HCT116 (cell line): ENCODE data around the gene ATP6V0A1. TPM values are rescaled to one million over a fixed set of nuclear protein-coding genes. Genes with fewer than 3 reads are reported as not detected.

ENCODE experiments used
- ATAC-seq: fragments of 200-7000 bp; cut with Tn5 transposase; 2 replicates; pipeline ENCODE4 v1.9.1; 2020; ENCODE audit warnings: mild to moderate bottlenecking, moderate library complexity
- BruUV-seq: library from RNA; stranded (reverse); fragments of 400-500 nt; replicated peaks from 2 replicates; lab custom pipeline; 2021; lab: Mats Ljungman, UMichigan
- CTCF ChIA-PET: fragments of 300-600 bp; sonication (Branson Sonifier 250); formaldehyde crosslinking; loops from one replicate; lab custom pipeline; 2021; ENCODE audit warnings: antibody characterized with exemption; lab: Charles Lee
- POLR2A ChIA-PET: fragments of 300-600, 350-600 bp; sonication (Branson Sonifier 250); formaldehyde crosslinking; loops from one replicate; lab custom pipeline; 2021; ENCODE audit warnings: antibody characterized with exemption; lab: Charles Lee
- RAD21 ChIA-PET, 2 experiments: fragments of 300-600 bp; sonication (Branson Sonifier 250); formaldehyde crosslinking; loops; one replicate each; lab custom pipeline; 2023; ENCODE audit warnings: low total read pairs in 2 of 2; ENCODE audit not compliant: uncharacterized antibody in 2 of 2, unreplicated experiment in 2 of 2, low non-redundant PET in 1 of 2; lab: Charles Lee
- DNase-seq: peaks from one replicate; pipeline ENCODE4 v3.0.0-alpha.2; 2010; ENCODE audit warnings: low read depth, low spot score
- H2AFZ ChIP-seq: fragments of 200-600 bp; shearing (Covaris generic), sonication (generic); 2 replicates; pipeline ENCODE4 v1.6.1; 2017; ENCODE audit warnings: low read depth, mixed run types, mixed read lengths, antibody characterized with exemption, low read length; ENCODE audit not compliant: poor library complexity, severe bottlenecking
- H3K27ac ChIP-seq: 2 replicates; pipeline ENCODE4 v1.5.1; 2012; ENCODE audit warnings: low read depth, low read length
- H3K27me3 ChIP-seq: fragments of 200-600 bp; sonication (generic); 2 replicates; pipeline ENCODE4 v1.6.1; 2016; ENCODE audit warnings: mixed run types, low read length, mixed read lengths; ENCODE audit not compliant: insufficient read depth
- H3K36me3 ChIP-seq, 2 experiments: fragments of 200-500 bp in 1 of 2; fragments of 200-600 bp in 1 of 2; sonication (Bioruptor generic) in 1 of 2; sonication (generic) in 1 of 2; 2 replicates each; pipeline versions ENCODE4 v1.5.1 to v1.6.1; 2014 to 2016; ENCODE audit warnings: low read length in 2 of 2, inconsistent platforms in 1 of 2, mixed read lengths in 1 of 2, mixed run types in 1 of 2; ENCODE audit not compliant: insufficient read depth in 2 of 2, control insufficient read depth in 1 of 2
- H3K4me1 ChIP-seq, 2 experiments: fragments of 200-600 bp in 1 of 2; sonication (generic) in 1 of 2; 2 replicates each; pipeline versions ENCODE4 v1.5.1 to v1.6.1; 2012 to 2017; ENCODE audit warnings: low read length in 2 of 2, inconsistent platforms in 1 of 2, mild to moderate bottlenecking in 1 of 2, mixed read lengths in 1 of 2, mixed run types in 1 of 2, moderate library complexity in 1 of 2; ENCODE audit not compliant: insufficient read depth in 2 of 2, control insufficient read depth in 1 of 2
- H3K4me2 ChIP-seq: fragments of 200-600 bp; sonication (generic); 2 replicates; pipeline ENCODE4 v1.6.1; 2017; ENCODE audit warnings: mixed run types, low read length, mixed read lengths
- H3K4me3 ChIP-seq, 2 experiments: fragments of 200-600 bp in 1 of 2; sonication (generic) in 1 of 2; replicated peaks in 1 of 2; 2 replicates each; pipeline ENCODE4 v1.5.1; 2011 to 2016; ENCODE audit warnings: low read length in 2 of 2, control low read depth in 1 of 2, low read depth in 1 of 2, mild to moderate bottlenecking in 1 of 2, mixed read lengths in 1 of 2, mixed run types in 1 of 2
- H3K79me2 ChIP-seq: fragments of 200-600 bp; sonication (generic); 2 replicates; pipeline ENCODE4 v1.6.1; 2017; ENCODE audit warnings: mild to moderate bottlenecking, mixed run types, low read length, moderate library complexity, mixed read lengths; ENCODE audit not compliant: insufficient read depth
- H3K9ac ChIP-seq: fragments of 200-600 bp; sonication (generic); 2 replicates; pipeline ENCODE4 v1.6.1; 2016; ENCODE audit warnings: low read length, mixed read lengths
- H3K9me2 ChIP-seq: fragments of 200-600 bp; sonication (generic), shearing (Covaris generic); 2 replicates; pipeline ENCODE4 v1.6.1; 2017; ENCODE audit warnings: mixed run types, mild to moderate bottlenecking, moderate library complexity; ENCODE audit not compliant: insufficient read depth
- H3K9me3 ChIP-seq, 2 experiments: fragments of 200-500 bp in 1 of 2; fragments of 200-600 bp in 1 of 2; sonication (Bioruptor generic) in 1 of 2; sonication (generic) in 1 of 2; 2 replicates each; pipeline ENCODE4 v1.6.1; 2014 to 2017; ENCODE audit warnings: low read length in 2 of 2, mixed read lengths in 2 of 2, inconsistent platforms in 1 of 2, low read depth in 1 of 2, mild to moderate bottlenecking in 1 of 2, mixed run types in 1 of 2, moderate library complexity in 1 of 2; ENCODE audit not compliant: control insufficient read depth in 1 of 2, insufficient read depth in 1 of 2
- H4K20me1 ChIP-seq: fragments of 200-600 bp; sonication (generic), shearing (Covaris generic); 2 replicates; pipeline ENCODE4 v1.6.1; 2017; ENCODE audit warnings: mixed run types, mild to moderate bottlenecking, moderate library complexity; ENCODE audit not compliant: insufficient read depth
- CBX3 ChIP-seq: IDR thresholded peaks from 2 replicates; pipeline ENCODE4 v1.6.1; 2012; ENCODE audit warnings: low read depth
- CEBPB ChIP-seq: IDR thresholded peaks from 2 replicates; pipeline ENCODE4 v1.6.1; 2012; ENCODE audit warnings: low read depth
- EGR1 ChIP-seq: IDR thresholded peaks from 2 replicates; pipeline ENCODE4 v1.6.1; 2012; ENCODE audit warnings: low read depth
- ELF1 ChIP-seq: IDR thresholded peaks from 2 replicates; pipeline ENCODE4 v1.6.1; 2012; ENCODE audit warnings: low read depth, borderline replicate concordance
- EZH2 ChIP-seq: fragments of 200-600 bp; sonication (generic); IDR thresholded peaks from 2 replicates; pipeline ENCODE4 v1.6.1; 2017; ENCODE audit warnings: antibody characterized with exemption, mixed run types
- EZH2phosphoT487 ChIP-seq: fragments of 200-600 bp; IDR thresholded peaks from 2 replicates; pipeline ENCODE4 v1.6.1; 2018; ENCODE audit warnings: antibody characterized with exemption, borderline replicate concordance
- JUND ChIP-seq: IDR thresholded peaks from 2 replicates; pipeline ENCODE4 v1.6.1; 2012
- POLR2AphosphoS5 ChIP-seq: IDR thresholded peaks from 2 replicates; pipeline ENCODE4 v1.6.1; 2011; ENCODE audit warnings: mild to moderate bottlenecking, low read depth, low read length, moderate library complexity
- RAD21 ChIP-seq: IDR thresholded peaks from 2 replicates; pipeline ENCODE4 v1.6.1; 2012; ENCODE audit warnings: low read depth, mild to moderate bottlenecking
- SIN3A ChIP-seq: IDR thresholded peaks from 2 replicates; pipeline ENCODE4 v1.6.1; 2012; ENCODE audit warnings: low read depth
- SP1 ChIP-seq: IDR thresholded peaks from 2 replicates; pipeline ENCODE4 v1.6.1; 2012; ENCODE audit warnings: low read depth
- SRF ChIP-seq: IDR thresholded peaks from 2 replicates; pipeline ENCODE4 v1.6.1; 2012; ENCODE audit warnings: low read depth
- TCF7L2 ChIP-seq: IDR thresholded peaks from 2 replicates; pipeline ENCODE4 v1.7.0; 2011; ENCODE audit warnings: borderline replicate concordance, inconsistent platforms; ENCODE audit not compliant: insufficient read depth, insufficient read length; ENCODE audit errors: extremely low read depth
- YY1 ChIP-seq: IDR thresholded peaks from 2 replicates; pipeline ENCODE4 v1.6.1; 2011; ENCODE audit warnings: low read length, low read depth, moderate library complexity, mild to moderate bottlenecking; ENCODE audit not compliant: insufficient replicate concordance; ENCODE audit errors: extremely low read depth
- ZFX ChIP-seq: fragments of 450-650 bp; IDR thresholded peaks from 2 replicates; pipeline ENCODE4 v1.6.1; 2017
- ZNF274 ChIP-seq: fragments of 200-500 bp; sonication (Bioruptor generic); IDR thresholded peaks from 2 replicates; pipeline ENCODE4 v1.6.1; 2014; ENCODE audit warnings: mild to moderate bottlenecking, low read depth, low read length, inconsistent platforms
- intact Hi-C: fragments of 100-400 bp; cut with micrococcal nuclease; formaldehyde crosslinking; loops from 2 replicates; pipeline ENCODE4 v1.10.0; 2022
- total RNA-seq: library from RNA; stranded (reverse); gene quantifications from one replicate; pipeline ENCODE4 v1.2.1, GENCODE V29; 2021; ENCODE audit not compliant: unreplicated experiment
- TF ChIP-seq, protein P1 (sequence below): IDR thresholded peaks from 2 replicates; pipeline ENCODE4 v1.6.1; 2012
- TF ChIP-seq, protein P2 (sequence below): IDR thresholded peaks from 2 replicates; pipeline ENCODE4 v1.6.1; 2011; ENCODE audit warnings: mild to moderate bottlenecking, low read length, moderate library complexity; ENCODE audit not compliant: insufficient replicate concordance; ENCODE audit errors: extremely low read depth
- TF ChIP-seq, protein P3 (sequence below): IDR thresholded peaks from 2 replicates; pipeline ENCODE4 v1.6.1; 2012; ENCODE audit warnings: low read depth

ATP6V0A1 gene
- total RNA-seq, 1 experiment from 2014 or later, result 65.2 TPM

DNA sequence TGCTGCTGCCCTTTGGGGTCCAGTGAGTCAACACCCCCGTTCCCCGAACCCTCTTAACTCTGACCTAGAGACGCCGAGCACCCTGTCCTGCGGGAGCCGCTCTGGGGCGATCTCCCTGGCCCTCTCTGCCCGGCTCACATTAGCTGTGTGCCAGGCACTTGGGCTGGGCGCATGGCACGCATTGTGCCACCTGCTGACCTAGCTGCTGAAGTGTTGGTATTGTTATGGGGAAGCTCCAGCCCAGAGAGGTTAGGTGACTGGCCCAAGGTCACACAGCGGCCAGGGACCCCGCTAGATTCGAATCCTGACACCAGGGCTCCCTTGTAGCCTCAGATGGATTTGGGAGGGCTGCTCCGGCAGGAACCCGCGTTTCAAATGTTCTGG lies 95.2 kb downstream of the ATP6V0A1 start (continued):
- TF ChIP-seq ZNF274 (no peak), SIN3A (no peak), YY1 (no peak)

DNA sequence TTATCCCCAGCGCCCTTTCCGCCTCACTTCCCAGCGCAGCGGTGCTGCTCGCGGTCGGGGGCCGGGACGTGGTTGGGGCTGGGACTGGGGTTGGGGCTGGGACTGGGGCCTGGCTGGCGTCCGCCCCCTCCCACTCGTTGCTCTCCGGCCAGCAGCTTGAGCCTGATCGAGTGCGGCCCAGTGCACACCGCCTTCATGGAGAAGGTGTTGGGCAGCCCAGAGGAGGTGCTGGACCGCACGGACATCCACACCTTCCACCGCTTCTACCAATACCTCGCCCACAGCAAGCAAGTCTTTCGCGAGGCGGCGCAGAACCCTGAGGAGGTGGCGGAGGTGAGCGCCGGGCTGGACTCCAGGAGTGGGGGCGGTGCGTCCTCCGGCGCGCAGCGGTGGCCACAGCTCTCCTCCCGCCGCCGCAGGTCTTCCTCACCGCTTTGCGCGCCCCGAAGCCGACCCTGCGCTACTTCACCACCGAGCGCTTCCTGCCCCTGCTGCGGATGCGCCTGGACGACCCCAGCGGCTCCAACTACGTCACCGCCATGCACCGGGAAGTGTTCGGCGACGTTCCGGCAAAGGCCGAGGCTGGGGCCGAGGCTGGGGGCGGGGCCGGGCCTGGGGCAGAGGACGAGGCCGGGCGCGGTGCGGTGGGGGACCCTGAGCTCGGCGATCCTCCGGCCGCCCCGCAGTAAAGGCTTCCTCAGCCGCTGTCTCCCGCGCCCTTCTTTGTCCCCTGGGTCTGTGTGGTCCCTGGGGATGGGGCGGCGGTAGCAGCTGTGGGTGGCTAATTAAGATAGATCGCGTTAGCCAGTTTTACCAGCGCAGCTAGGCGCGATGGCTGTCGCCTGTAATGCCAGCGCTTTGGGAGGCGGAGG lies 95.8 kb downstream of the ATP6V0A1 start:
- H2AFZ ChIP-seq, result no peak overlapping the region
- H3K4me3 ChIP-seq, result peak overlapping the region; percentile 93 to 99
- intact Hi-C loops, result no loop called here
- peak; percentile 83 for ATAC-seq
- no peaks in the 10 kb centered on the region for H3K27me3 ChIP-seq
- peak overlapping the region; percentile 94 for H3K27ac ChIP-seq
- H3K9me2 ChIP-seq, result no peaks in the 10 kb centered on the region
- ChIA-PET RAD21 (no interaction called here), POLR2A (interaction anchor here (0.5 to 1.6 kb wide), 2 partner anchors 131 to 144 kb away, joined by 3 read pairs; partner anchors contain the start of gene CAVIN1), CTCF (interaction anchor here (0.9 to 2.1 kb wide), 3 partner anchors 23 to 232 kb away, joined by 3 to 8 read pairs (median 3); partner anchors contain the start of gene PSMC3IP)
- H3K79me2 ChIP-seq, result peaks cover 17% of the 10 kb centered on the region; the same call in 1 of the 2 replicates
- no peaks in the 10 kb centered on the region for H4K20me1 ChIP-seq
- H3K4me1 ChIP-seq, result peaks cover 11 to 36% of the 10 kb centered on the region in 2 experiments
- no peaks in the 10 kb centered on the region for H3K36me3 ChIP-seq
- no peaks in the 10 kb centered on the region for H3K9me3 ChIP-seq
- no peak for DNase-seq
- BruUV-seq, result TSS peak; percentile 63
- H3K4me2 ChIP-seq, result peak overlapping the region; percentile 86
- peak overlapping the region; percentile 97 for H3K9ac ChIP-seq
- no peak for TF ChIP-seq SP1
- peak; percentile 73 for TF ChIP-seq EGR1
- TF ChIP-seq ZNF274, result no peak
- TF ChIP-seq ELF1, result no peak; the same call in 1 of the 2 replicates
- peak; percentile 87 for TF ChIP-seq ZFX
- TF ChIP-seq JUND, result no peak
- TF ChIP-seq, protein P1, sequence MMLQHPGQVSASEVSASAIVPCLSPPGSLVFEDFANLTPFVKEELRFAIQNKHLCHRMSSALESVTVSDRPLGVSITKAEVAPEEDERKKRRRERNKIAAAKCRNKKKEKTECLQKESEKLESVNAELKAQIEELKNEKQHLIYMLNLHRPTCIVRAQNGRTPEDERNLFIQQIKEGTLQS, result no peak
- TF ChIP-seq EZH2, result no peak
- TF ChIP-seq POLR2AphosphoS5, result peak; percentile 88
- no peak for TF ChIP-seq RAD21
- TF ChIP-seq CEBPB, result no peak
- TF ChIP-seq YY1, result peak; percentile 33
- TF ChIP-seq, protein P2, sequence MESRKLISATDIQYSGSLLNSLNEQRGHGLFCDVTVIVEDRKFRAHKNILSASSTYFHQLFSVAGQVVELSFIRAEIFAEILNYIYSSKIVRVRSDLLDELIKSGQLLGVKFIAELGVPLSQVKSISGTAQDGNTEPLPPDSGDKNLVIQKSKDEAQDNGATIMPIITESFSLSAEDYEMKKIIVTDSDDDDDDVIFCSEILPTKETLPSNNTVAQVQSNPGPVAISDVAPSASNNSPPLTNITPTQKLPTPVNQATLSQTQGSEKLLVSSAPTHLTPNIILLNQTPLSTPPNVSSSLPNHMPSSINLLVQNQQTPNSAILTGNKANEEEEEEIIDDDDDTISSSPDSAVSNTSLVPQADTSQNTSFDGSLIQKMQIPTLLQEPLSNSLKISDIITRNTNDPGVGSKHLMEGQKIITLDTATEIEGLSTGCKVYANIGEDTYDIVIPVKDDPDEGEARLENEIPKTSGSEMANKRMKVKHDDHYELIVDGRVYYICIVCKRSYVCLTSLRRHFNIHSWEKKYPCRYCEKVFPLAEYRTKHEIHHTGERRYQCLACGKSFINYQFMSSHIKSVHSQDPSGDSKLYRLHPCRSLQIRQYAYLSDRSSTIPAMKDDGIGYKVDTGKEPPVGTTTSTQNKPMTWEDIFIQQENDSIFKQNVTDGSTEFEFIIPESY, result no peak
- TF ChIP-seq CBX3, result no peak
- no peak for TF ChIP-seq EZH2phosphoT487
- TF ChIP-seq SRF, result no peak
- TF ChIP-seq TCF7L2, result peak; percentile 29
- TF ChIP-seq, protein P3, sequence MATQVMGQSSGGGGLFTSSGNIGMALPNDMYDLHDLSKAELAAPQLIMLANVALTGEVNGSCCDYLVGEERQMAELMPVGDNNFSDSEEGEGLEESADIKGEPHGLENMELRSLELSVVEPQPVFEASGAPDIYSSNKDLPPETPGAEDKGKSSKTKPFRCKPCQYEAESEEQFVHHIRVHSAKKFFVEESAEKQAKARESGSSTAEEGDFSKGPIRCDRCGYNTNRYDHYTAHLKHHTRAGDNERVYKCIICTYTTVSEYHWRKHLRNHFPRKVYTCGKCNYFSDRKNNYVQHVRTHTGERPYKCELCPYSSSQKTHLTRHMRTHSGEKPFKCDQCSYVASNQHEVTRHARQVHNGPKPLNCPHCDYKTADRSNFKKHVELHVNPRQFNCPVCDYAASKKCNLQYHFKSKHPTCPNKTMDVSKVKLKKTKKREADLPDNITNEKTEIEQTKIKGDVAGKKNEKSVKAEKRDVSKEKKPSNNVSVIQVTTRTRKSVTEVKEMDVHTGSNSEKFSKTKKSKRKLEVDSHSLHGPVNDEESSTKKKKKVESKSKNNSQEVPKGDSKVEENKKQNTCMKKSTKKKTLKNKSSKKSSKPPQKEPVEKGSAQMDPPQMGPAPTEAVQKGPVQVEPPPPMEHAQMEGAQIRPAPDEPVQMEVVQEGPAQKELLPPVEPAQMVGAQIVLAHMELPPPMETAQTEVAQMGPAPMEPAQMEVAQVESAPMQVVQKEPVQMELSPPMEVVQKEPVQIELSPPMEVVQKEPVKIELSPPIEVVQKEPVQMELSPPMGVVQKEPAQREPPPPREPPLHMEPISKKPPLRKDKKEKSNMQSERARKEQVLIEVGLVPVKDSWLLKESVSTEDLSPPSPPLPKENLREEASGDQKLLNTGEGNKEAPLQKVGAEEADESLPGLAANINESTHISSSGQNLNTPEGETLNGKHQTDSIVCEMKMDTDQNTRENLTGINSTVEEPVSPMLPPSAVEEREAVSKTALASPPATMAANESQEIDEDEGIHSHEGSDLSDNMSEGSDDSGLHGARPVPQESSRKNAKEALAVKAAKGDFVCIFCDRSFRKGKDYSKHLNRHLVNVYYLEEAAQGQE, result no peak
